WI38 (cell line): Measurements from ENCODE around the gene ALDH1A2.

Experiments used
- H3K4me3 ChIP-seq: 2 replicates; pipeline ENCODE4 v1.5.1; 2011; ENCODE audit warnings: low read depth, mild to moderate bottlenecking, control low read depth, low read length
- CTCF ChIP-seq: IDR thresholded peaks from 2 replicates; pipeline ENCODE4 v1.5.1; 2012; ENCODE audit warnings: low read depth, mild to moderate bottlenecking, control low read depth, low read length

The ALDH1A2 gene

GRCh38 chr15:57943754-57944420, 121.6 kb downstream of the ALDH1A2 start:
- TF ChIP-seq CTCF: no peak
- H3K4me3 ChIP-seq: no peak overlapping the region

GRCh38 chr15:57943171-57943570, 122.3 kb downstream of the ALDH1A2 start:
- TF ChIP-seq CTCF: no peak

GRCh38 chr15:57941816-57942215, 123.7 kb downstream of the ALDH1A2 start:
- no peak for TF ChIP-seq CTCF
- no peak overlapping the region for H3K4me3 ChIP-seq

More at GRCh38 chr15:57943171-57943570, 122.3 kb downstream of the ALDH1A2 start:
- H3K4me3 ChIP-seq: no peak overlapping the region

- H3K4me3 ChIP-seq: no peak overlapping the region
- no peak for TF ChIP-seq CTCF
Observed at GRCh38 chr15:57932348-57932747, 133.2 kb downstream of the ALDH1A2 start.

GRCh38 chr15:57931570-57931969, 133.9 kb downstream of the ALDH1A2 start:
- no peak for TF ChIP-seq CTCF

GRCh38 chr15:57927091-57927631, 138.3 kb downstream of the ALDH1A2 start:
- TF ChIP-seq CTCF: no peak

More at GRCh38 chr15:57931570-57931969, 133.9 kb downstream of the ALDH1A2 start:
- no peak overlapping the region for H3K4me3 ChIP-seq

GRCh38 chr15:57925650-57926049, 139.9 kb downstream of the ALDH1A2 start:
- no peak overlapping the region for H3K4me3 ChIP-seq
- no peak for TF ChIP-seq CTCF

More at GRCh38 chr15:57927091-57927631, 138.3 kb downstream of the ALDH1A2 start:
- no peak overlapping the region for H3K4me3 ChIP-seq
